GM18517 (cell line): ENCODE data around the gene GEMIN5.
A peak's percentile ranks its signal among the peaks of the same experiment; 100 is the strongest.
"Not testable (repeated sequence)": the region's sequence is repeated elsewhere in the genome, so short reads cannot be mapped to it uniquely, and the experiment has no call there.

Experiments used
- ATAC-seq: cut with Tn5 transposase; IDR thresholded peaks from one replicate; pipeline ENCODE4 v1.9.1; 2021; ENCODE audit warnings: mild to moderate bottlenecking, moderate library complexity; ENCODE audit not compliant: unreplicated experiment

The GEMIN5 gene

DNA sequence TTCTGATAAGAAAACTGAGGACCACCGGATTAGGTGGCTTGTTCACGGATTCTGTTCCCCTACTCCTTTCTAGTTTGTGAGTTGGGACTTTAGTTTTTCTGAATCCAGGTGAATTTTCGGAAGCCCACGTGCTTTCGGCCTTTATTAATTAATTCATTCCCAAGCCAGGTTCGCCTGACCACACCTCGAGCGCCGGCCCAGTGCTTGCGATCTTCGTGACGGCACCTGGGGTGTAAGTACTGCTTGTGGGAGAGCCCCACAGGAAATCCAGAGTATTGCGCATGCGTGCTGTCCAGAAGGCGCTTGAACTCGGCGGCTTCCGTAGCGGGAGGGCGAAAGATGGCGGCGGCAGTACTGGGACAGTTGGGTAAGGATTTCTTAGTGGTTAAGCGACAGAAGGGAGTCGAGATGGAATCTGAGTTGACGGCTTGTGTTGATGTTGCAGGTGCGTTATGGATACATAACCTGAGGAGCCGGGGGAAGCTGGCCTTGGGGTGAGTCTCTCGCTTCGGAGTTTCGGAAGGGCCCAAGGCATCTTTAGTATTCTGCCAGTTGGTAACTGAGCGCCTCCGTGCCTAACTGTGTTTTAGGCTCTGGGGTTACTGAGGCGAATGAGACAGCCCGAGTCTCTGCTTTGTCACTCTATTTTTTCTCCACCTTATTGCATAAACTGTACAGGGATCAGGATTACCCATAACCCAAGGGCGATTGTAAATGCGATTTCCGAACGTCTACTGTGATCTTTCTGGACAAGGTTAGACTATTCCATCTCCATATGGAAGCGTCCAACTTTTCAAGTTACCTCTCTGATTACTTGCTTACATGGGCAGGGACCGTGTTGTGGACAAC is 3.0 kb upstream of the GEMIN5 start, which contains the start of gene MRPL22:
MRPL22 (plus strand) TSS at position 302 of the 849 bp plus-strand sequence; CDS start at position 340, 38 bp downstream.
- peak; percentile 67 for ATAC-seq

GRCh38 chr5:154940375-154940771 is 2.4 kb upstream of the GEMIN5 start:
- no peak for ATAC-seq

- not testable (repeated sequence) for ATAC-seq
These were observed 1.4 kb upstream of the GEMIN5 start for GRCh38 chr5:154939387-154939786.

- ATAC-seq, result no peak
These were observed 759 bp downstream of the GEMIN5 start for GRCh38 chr5:154937186-154937717.

DNA sequence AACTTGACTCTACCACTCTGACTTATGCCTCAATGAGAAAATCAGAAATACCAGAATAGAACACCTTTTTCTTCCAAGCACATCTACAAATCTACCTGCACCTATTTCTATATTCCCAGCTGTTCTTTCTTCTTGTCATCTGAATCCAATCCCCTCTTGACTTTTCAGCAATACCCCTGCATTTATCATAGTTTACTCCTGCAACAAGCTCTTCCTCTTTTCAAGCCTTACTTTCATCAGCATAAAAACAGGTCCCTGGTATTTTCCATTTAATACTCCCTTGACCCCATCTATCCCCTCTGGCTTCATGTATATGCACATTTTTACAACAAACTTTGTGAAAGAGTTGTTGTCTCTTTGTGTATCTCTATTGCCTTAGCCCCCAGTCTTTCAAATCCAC is 3.1 kb downstream of the GEMIN5 start:
- no peak for ATAC-seq

DNA sequence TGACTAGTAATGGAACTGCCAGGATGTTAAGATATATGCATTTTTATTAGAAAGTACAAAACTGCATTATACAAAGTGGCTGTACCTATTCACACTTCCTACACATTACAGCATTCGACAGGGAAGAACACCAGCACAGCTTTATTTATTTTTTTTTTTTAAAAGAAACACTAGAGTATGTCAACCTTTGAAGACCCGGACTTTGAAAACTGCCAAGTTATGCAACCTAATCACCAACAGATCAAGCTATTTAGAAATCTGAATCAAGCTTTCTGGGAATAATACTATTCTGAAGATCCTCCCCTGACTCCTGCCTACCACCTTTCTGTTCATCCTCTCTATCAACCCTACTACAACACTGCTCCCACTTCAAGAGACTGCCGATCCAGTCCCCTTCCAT is 4.5 kb downstream of the GEMIN5 start:
- ATAC-seq, result no peak

DNA sequence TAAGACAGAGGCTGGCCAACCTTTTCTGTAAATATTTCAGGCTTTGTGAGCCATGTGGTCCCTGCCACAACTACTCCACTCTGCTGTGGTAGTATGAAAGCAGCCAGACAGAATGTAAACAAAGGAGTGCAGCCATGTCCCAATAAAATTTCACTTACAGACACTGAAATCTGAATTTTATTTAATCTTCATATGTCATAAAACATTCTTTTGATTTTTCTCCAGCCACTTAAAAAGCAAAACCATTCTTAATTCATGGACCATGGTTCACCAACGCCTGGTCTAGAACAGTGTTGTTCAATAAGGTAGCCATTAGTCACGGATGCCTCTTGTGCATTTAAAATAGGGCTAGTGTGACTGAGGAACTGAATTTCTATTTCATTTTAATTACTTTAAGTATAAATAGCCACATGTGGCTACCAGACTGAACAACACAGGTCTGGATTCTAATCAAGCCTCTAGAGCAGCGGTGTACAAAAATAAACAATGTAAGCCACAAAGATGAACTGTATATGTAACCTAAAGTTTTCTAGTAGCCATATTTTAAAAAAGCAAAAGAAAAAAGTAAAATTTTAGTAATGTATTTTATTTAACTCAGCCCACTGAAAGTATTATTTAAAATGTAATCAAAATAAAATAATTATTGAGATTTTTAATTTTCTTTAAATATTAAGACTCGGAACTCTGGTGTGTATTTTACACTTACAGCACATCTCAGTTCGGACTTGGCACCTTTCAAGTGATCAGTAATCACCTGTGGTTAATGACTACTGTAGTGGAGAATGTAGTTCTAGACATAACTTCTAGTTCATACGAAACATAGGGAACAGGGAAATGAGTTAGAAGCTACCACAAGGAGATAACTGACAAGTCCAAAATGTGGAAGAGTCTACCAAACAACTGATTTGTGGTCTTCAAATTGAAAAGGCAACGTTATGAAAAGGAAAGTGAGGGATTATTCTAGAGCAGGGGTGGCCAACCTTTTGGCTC is 14.3 kb downstream of the GEMIN5 start:
- ATAC-seq, result no peak

GRCh38 chr5:154917757-154918156 is 20.3 kb downstream of the GEMIN5 start:
- ATAC-seq, result no peak

DNA sequence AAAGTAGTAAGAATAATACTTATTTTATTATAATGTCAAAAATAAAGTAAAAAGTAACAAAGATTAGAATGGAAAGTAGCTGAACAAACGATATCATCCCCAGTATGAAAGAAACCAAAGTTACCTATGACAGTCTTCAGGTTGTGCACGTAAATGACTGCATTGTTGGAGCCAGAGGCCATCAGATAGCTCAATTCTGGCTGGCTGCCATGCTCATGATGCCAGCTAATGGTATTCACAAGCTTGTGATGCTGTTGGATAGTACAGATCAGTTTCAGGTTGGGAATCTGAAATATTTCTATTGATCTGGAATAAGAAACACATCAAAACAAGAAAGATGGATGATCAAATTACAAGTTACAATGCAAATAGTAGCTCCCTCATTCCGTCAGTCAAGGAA is 21.1 kb downstream of the GEMIN5 start:
- ATAC-seq, result no peak

GRCh38 chr5:154905601-154906000 is 32.4 kb downstream of the GEMIN5 start:
- ATAC-seq, result not testable (repeated sequence)

DNA sequence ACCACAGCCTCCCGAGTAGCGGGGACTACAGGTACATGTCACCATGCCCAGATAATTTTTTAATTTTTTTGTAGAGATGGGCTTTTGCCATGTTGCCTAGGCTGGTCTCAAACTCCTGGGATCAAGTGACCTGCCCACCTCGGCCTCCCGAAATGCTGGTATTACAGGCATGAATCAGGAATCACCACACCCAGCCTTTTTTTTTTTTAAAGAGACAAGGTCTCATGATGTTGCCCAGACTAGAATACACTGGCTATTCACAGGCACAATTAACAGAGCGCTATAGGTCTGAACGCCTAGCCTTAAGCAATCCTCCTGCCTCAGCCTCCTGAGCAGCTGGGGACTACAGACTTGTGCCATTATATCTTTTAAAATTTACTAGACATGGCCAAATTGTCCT is 36.1 kb downstream of the GEMIN5 start:
- no peak for ATAC-seq

DNA sequence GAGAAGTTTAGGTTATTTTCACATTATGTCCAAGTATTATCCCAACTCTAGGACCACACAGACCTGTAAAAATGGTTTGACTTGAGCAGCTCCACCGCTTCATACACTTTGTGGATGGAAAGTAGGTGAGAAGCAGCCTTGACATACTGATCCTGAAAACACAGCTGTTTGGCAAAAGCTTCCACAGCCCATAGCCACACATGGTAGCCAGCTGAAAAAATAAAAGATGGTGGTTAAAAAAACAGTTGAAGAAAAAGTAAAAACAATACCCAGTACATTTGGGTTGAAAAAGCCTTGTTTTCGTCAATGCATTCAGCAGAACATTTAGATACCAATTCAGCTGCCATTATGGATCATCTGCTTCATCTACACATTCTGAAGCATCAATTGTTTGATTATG is 36.7 kb downstream of the GEMIN5 start:
- no peak for ATAC-seq

DNA sequence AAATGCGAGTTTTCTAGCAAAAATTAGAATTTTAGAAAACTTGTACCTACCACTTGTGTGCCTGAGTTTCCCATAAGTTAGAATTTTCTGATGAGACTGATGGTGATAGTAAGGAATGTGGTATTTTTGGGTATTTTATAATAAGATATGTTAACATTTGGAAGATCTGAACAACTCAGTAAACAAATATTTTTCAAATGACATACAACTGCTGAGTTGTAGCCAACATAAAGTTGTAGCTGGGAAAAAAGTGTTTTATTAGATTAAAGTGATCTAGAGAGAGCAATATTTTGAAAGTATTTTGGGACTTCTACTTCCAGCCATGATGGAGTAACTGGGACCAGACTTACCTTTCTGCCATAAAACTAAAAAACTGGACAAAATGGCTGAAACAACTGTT is 37.9 kb downstream of the GEMIN5 start:
- ATAC-seq, result no peak

DNA sequence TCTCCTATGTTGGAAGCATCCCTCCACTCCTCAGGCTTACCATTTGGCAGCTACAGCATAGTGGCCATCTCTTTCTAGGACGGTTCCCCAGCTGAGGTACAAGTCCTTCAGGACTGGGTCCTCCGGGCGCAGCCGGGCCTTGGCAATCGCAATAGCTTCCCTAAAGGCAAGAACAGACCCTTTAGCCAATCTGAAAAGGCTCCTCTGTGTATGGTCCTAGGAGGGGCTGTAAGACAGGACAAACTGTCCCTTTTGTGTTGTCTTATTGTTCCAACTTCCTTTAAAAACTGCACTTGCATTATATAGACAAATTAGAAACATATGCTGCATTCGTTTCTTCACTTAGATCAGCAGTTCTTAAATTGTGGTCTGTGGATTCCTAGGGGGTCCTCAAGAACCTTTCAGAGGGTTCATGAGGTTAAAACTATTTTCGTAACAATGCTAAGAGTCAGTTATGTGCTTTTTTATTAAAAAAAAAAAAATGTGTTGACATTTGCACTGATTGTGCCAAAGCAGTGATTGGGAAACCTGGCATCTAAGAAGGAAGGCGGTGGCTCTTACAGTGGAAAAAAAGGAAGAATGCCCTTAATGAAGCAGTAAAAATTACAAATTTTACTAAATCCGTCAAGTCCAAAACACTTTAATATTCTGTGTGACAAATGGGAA is 38.7 kb downstream of the GEMIN5 start:
- no peak for ATAC-seq

DNA sequence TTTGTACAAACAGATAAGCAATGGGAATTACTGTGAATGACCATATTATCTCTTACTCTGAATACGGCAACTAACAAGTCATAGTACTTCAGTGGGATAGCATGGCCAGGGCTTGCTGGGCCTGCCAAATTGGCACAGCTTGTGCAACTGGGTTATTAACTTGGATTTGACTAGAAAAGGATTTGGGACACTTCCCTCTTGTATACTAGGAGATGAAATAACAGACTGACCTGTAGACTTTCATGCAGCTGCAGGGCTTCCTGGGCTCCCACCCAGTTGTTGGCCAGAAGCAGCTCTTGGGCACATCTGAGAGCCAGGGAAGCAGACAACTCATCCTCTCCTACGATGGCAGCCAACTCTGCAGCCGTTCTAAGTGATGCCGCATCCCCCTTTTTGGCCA is 39.8 kb downstream of the GEMIN5 start:
- ATAC-seq, result no peak

DNA sequence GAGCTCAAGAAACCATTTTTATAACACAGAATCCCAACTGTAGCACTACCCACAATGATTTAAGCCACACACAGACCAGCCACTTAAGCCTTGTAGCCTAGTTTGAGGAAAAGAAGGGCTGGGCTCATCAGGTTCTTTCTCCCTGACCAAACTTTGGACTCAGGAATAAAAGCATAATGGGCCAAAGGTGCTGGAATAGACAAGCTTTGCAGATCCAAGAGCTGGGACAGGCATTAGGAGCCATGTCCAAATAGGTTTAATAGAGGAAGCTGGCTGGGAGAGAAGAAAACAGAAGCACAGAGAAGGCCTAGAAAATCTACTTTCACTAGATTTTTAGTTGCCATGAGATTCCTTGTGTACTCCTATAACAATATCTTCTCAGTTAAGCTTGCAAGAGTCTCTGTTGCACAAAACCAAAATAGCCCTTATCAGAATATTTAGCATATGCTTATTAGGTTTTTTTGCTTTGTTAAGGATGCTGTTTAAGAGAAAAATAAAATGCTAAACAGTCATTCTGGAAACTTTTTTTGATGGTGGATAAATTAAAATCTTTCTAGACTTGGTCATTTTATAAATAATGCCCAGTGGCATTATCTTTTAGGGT is 41.3 kb downstream of the GEMIN5 start:
- ATAC-seq, result no peak

DNA sequence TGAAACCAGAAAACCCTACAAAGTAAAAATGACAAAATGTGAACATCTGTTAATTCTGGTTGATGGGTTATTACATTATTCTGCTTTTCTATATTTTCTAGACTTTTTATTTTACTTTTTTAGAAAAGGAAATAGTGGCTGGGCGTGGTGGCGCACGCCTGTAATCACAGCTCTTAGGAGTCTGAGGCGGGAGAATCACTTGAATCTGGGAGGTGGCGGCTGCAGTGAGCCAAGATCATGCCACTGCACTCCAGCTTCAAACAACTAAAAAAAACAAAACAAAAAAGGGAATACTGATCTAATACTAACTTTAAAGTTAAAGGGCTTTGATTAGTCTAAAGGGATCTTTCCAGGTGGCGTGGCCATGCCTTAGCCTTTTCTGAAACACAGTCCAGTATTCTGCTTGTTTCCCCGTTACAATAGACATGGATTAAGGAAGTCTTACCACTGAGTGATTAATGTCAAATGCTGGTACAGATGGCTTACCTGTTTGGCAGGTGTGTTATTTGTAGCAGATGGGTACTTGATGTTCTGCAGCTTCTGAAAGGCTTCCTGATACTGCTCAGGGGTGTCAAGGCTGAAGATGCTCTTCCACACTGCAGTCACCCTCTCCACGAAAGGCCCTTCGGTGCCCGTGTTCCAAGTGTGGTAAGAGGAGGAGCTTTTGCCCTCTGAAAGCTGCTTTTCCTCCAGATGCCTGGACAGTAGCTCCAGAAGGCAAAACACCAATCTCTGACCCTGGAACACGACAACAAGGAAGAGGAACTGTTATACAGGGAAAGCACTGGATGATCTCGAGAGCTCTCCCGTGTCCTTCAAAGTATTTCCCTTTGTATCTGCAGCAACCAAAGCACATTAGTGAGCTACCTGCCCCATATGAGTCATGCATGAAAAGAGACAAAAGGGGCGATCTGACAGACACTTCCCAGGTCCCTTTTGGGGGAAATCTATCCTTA is 42.1 kb downstream of the GEMIN5 start:
- no peak for ATAC-seq

GRCh38 chr5:154893381-154893780 is 44.6 kb downstream of the GEMIN5 start:
- no peak for ATAC-seq

GRCh38 chr5:154892369-154892771 is 45.6 kb downstream of the GEMIN5 start:
- no peak for ATAC-seq
